Activated naive CD8-positive, alpha-beta T cell treated with anti-CD3 and anti-CD28 coated beads, Interleukin-2, amount 50 U/mL, for 16 hours (primary cell): ENCODE results near the gene SUMO1.

Experiments
- DNase-seq: peaks from one replicate; pipeline ENCODE4 v3.0.0-alpha.2; 2020; ENCODE audit warnings: low read depth, low spot score

SUMO1 gene

DNA sequence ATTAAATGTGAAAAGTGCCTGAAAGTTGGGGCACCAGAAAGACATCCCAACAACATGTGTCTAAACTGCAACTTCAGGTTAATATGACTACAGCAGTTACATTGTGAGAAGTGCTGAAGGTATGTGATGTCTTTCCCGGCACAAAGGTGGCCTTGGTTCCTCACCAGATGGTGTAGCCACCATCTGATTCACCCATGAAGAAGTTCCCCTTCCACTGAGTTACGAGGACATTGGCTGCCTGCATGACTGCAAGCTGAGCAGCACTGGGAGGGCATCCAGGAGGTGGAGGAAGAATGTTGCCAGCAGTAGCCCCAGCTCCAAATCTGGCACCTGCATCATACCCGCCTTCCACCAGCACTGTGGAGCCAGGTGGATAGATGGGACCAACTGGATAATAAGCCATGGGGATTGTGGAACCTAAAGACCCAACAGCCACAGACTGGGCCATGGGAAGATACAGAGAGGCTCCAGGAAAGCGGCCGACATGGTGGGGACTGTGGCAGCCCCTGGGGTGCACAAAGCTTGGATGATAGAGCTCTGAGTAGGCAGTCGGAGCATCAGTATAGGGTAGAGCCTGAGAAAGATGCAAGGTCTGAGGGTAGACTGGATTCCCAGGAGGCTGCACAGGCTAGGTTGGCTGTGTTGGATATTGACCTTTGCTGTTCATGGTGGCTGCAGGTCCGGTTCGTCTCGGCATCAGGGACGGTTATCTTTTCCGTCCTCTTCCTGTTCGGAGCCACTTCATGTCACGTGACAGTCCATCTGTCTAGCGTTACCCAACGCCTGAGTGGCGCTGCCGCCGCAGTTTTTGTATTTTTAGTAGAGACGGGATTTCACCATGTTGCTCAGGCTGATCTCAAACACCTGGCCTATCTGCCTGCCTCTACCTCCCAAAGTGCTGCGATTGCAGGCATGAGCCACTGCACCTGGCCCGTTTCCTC is 36.9 kb downstream of the SUMO1 start:
- DNase-seq: no peak

DNA sequence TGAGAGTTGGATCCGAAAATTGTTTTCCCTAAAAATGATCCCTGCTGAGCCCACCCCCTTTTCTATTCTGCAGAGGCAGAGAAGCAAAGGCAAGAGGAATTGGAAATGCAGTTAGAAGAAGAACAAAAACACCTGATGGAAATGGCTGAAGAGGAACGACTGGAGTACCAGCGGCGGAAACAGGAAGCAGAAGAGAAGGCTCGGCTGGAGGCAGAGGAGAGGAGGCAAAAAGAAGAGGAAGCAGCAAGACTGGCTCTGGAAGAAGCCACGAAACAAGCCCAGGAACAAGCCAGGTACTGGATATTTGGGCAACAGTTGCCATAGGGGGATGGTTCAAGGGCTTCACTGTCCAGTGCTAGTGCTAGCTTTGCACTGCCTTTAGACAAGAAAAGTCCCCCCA is 41.7 kb downstream of the SUMO1 start:
- DNase-seq: no peak

DNA sequence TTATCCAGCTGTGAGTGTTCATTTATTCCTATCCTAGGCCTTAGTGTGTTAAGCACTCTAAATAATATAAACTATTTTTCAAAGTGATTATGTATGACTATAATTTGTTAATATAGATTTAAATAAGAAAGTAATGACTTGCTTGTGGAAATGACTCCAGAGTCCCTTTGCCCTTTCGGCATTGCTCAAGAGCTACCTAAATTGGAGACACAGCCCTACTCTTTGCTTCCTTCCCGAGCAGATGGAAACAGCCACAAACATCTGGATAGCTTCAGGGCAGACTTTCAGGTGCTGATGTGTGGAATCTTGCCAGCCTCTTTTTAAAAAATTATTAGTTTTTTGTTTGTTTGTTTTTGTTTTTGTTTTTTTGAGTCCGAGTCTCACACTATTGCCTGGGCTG is 44.0 kb downstream of the SUMO1 start:
- DNase-seq: no peak

DNA sequence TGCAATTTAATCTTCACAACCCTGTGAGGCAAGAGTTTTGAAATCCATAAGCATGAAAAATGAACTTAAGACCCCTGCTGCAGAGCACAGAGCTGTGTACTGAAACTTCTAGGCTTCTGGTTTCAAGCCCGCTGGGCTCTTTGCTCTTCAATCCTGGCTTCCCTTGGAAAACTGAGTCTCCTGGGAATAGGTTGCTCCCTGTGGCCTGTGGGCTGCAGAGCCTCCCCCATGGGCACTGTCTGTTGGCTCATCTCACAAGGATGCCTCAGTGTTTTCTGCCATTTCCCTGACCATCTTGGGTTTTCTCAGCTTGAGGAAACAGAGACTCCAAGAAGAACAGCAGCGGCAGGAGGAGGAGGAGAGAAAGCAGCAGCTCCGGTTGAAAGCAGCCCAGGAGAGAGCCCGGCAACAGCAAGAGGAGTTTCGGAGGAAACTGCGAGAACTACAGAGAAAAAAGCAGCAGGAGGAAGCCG is 44.5 kb downstream of the SUMO1 start:
- DNase-seq: no peak

DNA sequence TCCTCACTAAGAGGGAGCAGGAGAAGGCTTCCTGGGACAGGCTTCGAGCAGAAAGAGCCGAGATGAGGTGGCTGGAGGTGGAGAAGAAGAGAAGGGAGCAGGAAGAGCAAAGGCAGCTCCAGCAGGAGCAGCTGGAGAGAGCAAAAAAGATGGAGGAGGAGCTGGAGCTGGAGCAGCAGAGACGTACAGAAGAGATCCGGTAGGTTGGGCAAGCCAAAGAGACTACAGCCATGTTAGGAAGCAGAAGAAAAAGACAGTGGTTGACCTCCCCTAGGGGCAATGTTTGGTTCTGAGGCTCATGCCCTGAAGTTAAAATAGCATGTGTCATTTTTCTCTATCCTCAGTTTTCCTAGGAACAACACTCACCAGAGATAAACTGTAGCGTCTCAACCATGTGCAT is 45.1 kb downstream of the SUMO1 start:
- no peak for DNase-seq

DNA sequence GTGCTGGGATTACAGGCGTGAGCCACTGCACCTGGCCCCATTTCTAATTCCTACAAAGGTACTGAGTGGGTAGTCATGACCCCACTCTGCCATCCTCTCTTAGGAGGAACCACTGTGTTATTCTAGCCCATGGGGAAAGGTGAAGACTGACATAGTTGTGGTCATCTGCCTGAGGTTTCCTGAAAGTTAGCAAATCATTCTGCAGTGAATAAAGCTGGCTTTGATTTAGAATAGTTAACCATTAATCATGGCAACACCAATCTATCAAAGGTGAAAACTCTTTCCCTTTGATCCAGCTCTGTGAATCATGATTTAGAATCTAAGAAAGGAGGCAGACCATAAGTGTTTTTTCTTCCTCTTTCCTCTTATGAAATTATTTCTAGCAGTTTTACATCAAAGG is 50.8 kb downstream of the SUMO1 start:
- DNase-seq: no peak

DNA sequence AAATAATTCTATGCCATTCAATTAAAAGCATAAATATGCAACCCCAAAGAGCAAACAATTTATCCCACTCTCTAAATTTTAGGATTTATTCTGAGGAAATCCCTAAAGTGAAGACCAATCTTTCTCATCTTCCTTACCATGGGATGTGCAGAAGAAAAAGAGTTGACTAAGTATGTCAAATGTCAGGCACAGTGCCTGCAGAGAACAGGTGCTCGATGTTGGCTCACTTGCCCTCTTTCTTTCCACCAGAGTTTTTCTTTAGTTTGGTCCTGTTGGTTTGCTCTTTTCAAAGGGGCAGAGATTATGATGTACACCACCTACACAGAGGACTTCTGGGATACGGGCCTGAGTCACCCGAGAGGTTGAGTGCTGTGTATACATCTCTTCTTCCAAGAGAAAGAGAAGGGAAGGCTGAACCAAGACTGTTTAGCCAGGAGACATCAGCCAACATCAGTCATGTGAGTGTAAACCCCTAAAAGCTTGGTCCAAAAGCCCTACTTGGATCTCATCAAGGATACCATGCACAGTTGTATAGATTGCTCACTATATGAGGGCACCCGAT is 51.7 kb downstream of the SUMO1 start:
- DNase-seq: no peak

DNA sequence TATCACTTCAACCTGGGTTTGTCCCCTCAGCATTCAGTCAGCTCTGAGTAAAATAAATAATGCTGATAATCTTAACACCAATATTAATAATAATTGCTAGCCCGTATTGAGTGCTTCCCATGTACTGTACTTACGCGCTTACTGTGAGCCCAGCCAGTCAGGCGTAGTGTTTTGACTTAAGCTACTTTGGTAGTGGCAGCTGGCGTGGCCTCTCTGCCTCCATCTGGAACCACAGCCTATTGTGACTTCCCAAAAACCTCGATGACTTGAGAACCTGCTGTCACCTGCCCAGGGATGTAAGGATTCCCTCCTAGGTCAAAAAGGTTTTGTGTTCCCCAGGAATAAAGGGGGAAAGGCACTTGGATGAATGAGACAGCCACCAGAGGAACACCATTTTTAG is 53.2 kb downstream of the SUMO1 start:
- DNase-seq: no peak

DNA sequence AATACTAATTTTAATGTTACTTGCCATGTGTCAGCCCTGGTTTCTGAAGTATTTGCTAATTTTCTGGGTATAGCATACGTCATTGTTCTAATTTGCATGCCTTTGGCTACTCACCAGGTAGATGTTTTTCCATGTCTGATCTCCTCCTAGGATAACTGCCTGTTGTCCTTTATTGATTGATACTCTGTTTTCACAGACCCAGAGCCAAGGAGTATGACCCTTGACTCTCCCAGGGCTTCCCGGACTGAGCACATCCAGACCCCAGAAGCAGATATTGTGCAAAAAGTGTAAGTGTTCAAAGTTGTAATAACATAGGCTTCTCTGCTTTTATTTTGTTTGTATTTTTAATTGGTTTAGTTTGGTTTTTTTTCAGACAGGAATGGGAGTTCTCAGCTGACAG is 53.8 kb downstream of the SUMO1 start:
- no peak for DNase-seq

DNA sequence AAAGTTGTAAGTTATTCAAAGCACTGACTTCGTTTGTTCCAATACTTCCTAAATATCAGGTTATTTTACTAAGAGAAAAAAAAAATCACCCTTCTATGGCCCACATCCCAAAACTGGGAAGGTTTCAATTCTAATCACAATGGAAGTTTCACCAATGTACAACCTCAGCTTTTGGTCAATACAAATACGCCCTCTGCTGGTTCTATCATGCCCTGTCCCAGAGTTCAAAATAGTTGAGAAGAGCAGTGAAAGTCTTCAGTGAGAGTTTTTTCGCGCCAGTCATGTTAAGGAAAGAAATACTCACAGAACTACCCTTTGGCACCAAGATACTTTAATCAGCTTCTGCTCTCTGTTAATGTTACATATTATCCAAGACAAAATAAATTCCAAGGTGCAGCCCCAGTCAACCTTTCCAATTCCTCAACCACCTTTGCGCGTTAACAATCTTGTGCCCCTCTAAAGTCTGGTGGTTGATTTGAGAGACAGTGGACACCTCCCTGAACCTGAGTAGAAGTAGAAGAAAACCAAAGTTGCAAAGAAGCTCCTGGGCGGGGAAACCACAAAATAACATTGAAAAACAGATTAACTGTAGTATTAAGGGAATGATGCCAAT is 59.9 kb downstream of the SUMO1 start:
- peak; percentile 17 for DNase-seq

DNA sequence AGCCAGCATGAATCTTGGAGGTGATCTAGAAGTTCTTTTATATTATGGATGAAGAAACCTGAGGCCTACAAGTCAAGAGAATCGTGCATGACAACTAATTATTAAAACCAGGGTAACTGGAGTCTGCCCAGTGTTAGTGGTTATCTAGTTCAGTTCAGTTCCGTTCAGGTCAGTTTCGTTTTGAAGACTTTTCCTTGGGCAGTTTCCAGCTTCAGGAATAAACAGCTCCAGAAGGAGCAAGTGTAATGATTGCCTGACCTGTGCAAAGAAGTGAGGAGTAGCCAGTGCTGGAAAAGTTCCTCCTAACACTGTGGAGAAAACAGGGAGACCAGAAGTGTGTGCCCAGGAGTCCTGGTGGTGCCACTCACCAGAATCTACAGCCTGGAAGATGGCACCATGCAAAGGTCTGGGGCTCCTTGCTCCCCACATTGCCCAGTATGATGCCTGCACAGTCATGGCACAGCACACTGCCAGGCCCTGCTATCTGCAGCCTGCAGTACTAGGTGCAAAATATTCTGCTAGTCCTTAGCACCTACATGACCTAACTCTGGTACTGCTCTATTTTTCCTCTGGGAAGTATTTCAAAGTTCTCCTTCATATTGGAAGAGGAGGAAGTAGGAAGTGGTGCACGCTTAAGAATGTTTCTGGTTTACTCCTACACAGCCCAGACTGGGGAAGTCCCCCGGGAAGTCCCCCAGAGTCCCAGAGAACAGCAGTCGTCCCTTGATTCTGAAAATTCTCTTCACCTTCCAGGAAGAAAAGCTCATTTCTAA is 65.8 kb downstream of the SUMO1 start:
- DNase-seq: no peak

DNA sequence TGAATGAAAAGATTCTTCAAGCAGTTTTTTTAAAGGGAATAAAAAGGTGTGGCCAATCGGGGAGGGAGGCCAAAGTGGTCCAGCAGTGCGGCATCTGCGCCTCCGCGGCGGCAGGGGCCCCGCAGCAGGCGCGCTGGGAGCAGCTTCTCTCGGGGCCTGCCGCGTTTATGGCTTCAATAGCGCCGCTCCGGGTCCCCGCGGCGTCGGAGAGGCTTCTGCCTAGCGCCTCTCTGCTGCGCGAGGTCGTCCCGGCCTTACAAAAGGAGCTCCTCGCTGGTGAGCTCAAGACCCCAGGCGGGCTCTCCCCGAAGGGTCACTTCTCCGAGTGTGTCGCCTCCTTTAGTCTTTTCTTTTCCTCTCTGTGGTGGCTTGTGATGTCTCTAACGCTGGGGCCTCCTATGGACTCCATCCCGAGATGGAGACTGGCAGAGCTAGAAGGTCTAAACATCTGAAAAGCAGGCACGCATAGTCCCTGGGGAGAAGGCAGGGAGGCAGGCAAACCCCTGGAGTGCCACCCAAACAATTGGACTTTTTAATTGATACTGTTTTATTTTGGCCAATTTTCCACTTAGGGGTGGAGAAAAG is 67.1 kb downstream of the SUMO1 start:
- no peak for DNase-seq

DNA sequence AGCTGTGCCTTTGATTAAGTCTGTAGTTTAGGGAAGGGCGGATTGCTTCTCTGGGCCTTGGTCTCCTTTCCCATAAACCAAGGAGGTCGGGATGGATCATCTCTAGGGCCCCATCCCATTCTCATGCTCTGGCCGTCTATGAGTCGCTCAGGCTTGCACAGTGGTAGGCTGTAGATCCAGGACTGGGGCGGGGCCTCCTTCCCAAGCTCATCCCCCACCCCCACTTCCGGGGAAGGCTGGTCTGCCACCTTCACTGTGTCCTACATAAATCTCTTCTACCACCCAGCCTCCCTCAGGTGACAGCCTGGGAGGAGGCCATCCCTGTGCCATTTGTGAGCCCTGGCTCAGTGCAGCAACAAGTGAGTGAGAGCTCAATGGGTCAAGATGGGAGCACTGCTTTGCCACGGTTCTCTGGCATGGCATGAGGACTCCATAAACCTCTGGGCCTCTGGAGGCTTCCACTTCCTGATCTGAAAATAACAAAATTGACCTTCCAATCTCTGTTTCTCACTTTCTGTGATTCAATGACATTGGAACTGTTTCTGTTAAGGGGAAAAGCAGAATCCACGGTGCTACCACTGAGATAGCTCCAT is 68.5 kb downstream of the SUMO1 start:
- DNase-seq: no peak

DNA sequence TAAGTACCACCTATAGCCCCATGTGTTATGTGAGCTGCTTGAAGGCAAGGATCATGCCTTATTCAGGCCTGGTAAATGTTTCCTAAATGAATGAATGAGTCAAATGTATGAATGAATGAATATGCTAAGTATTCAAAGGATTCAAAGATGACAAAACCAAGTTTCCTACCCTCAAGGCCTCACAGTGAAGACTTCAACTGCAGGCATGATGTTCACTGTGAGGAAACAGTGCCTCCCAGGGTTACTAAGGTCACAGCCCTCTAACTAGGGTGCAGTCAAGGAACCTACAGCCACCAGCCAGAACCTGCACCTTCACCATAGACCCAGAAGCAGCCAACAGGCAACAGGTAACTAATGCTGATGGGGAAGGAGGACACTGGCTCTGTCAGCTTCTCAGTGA is 69.3 kb downstream of the SUMO1 start:
- no peak for DNase-seq

DNA sequence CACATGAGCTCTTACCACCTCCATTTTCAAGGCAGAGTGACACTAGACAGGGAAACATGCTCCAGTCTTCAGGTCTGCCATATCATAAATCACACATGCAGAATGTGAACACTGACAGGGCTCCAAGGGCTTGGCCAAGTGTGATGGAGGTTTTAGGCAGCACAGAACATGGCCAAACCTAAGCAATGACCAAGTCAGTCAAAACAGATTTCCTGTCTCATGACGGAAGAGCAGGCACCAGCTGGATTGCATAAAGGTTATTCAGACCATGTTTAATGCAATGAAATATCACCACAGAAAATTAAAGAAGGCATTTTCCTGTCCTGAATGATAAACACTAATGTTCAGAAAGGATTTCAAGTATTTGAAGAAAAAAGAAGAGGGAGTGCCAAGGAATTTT is 72.5 kb downstream of the SUMO1 start:
- DNase-seq: no peak

DNA sequence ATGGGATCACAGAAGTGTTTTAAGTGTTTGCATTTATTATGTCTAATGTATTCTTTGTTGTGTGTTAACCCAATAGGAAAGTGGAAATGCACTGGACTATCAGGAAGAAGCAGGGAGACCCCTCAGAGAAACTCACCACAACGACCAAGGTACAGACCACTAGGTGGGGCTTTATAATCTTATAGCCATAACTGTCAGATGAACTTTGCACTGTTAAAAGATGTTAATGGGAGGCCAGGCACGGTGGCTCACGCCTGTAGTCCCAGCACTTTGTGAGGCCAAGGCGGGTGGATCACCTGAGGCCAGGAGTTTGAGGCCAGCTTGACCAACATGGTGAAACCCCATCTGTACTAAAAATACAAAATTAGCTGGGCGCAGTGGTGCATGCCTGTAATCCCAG is 73.2 kb downstream of the SUMO1 start:
- no peak for DNase-seq

DNA sequence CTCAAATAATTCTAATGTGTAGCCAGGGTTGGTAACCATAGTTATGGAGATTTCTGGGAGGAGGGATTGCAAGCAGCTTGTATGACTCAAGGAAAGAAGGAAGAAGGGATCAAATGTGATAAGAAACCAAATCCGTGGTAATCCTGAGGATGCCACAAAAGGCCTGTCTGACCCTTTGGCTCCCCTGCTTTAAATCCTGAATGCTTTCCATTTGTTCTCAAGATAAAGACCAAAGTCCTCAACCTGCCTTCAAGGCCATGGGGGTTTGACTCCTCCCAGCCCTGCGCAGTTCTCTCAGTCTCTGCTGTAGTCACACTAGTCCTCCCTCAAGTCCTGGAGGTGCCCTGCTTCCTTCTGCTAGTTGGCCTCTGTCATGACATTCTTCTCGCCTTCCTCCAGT is 74.0 kb downstream of the SUMO1 start:
- DNase-seq: no peak

DNA sequence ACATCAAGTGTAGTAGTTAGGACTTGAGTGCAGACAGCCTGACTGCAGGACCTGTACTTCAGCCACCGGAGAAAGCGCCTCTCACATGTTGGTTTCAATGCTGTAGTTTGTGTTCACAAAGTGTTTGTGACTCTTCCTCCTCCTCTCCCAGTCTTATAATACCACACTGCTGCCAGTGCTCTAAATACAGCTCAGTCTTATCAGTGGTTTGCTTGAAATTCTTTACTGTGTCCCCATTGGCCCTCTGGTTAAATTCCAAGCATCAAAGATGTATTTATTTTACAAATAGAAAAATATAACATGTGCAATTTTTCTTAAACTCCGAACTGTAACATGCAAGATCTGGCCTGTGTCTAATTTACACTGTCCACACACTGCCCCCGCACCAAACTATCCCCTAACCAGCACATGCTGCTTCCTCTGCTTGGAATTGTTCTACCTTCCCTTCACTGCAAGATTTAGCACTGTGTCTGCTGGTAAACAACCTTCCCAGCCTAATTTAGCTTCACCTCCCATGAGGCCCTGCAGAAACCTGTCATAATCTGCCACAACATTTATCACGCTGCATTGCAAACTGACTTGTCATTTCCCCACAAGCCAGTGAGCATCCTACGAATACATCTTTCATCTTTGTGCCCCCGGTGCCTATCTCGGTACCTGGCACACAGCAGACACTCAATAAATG is 77.1 kb downstream of the SUMO1 start:
- no peak for DNase-seq

DNA sequence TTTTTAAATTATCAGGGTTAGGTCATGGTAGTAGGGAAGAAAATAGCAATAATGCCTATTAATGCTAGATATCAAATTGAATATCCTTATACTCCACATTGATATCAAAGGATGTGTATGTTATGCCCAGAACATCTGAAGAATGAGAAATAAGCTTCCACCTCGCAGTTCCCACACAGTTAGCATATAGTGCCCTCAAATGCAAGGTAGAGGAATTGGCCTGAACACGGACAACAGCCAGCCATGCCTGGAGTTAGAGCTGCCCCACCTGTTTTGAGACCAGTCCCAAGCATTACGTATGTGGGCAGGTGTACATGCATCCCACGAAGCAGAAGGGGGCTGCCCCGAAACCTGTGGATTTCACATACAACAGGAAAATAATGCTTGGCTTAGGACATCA is 79.6 kb downstream of the SUMO1 start:
- DNase-seq: no peak

DNA sequence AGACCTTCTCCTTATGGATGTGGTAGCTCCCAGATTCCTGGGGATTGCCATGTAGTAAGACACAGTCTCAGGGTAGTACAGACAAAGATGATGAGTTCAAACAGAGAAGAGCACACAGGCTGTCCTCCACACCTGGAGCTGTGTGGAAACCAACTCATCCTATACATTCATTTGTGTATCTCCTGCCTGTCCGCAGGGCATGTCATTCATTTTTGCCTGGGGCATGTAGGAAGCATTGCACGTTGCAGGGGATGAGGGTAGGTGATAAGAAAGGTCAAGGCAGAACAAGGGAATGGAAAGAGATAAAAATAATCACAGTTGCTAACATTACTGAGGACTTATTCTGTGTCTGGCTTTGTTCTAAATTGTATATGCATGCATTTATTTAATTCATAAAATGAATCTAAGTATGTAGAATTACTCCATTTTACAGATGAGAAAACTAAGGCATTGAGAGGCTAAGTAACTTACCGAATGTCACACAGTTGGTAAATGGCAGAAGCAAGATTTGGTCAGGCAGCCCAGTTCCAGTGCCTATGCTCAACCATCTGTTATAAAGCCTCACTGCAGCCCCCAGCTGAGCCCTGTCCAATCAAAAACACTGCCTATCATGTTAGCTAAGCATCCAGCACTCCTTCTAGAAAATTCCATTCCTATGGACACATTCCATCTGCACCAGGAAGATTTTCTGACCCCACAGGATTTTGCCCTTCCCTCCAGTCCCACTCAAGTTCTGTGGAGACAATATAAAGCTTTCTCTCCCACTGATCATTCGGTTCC is 81.0 kb downstream of the SUMO1 start:
- DNase-seq: no peak
